ENCODE results near the gene UBE2Q1. TPM values are rescaled to one million over a fixed set of nuclear protein-coding genes. Genes with fewer than 3 reads are reported as not detected.

The UBE2Q1 gene
- total RNA-seq, 8 experiments from 2014 or later: 32.0 to 58.2 (median 39.2) TPM

GRCh38 chr1:154514066-154514553 is 44.4 kb downstream of the UBE2Q1 start:
- WGBS, 10 experiments: 11 to 90% (median 66%) methylated on average over 2 to 7 of the region's 7 CpGs
- H3K4me3 ChIP-seq: no peak overlapping the region
- ATAC-seq (replicated peaks in 6 of 8): no peak
- H3K4me1 ChIP-seq (replicated peaks in 1 of 2): no peaks in the 10 kb centered on the region
- in situ Hi-C loops (cut with MboI; ENCODE audit: low pct_unique_long_range_greater_than_20kb in 2 of 9, low sequenced_read_pairs in 9 of 9, unreplicated experiment in 9 of 9): no loop called here
- no peak overlapping the region for H3K27ac ChIP-seq

GRCh38 chr1:154512760-154513159 is 45.7 kb downstream of the UBE2Q1 start:
- in situ Hi-C loops (cut with MboI; ENCODE audit: low pct_unique_long_range_greater_than_20kb in 2 of 9, low sequenced_read_pairs in 9 of 9, unreplicated experiment in 9 of 9): no loop called here
- H3K4me3 ChIP-seq: no peak overlapping the region
- 41 to 100% (median 86%) methylated on average over 1 to 3 of the region's 3 CpGs for WGBS, 10 experiments

GRCh38 chr1:154503898-154504297 is 54.6 kb downstream of the UBE2Q1 start:
- in situ Hi-C loops (cut with MboI; ENCODE audit: low pct_unique_long_range_greater_than_20kb in 2 of 9, low sequenced_read_pairs in 9 of 9, unreplicated experiment in 9 of 9): no loop called here
- Histone ChIP-seq H3K4me1 (replicated peaks in 1 of 2) (peaks cover 0 to 4% of the 10 kb centered on the region in 2 donors), H3K27ac (no peak overlapping the region), H3K4me3 (no peak overlapping the region)
- ATAC-seq (replicated peaks in 6 of 8): no peak
- 39 to 90% (median 78%) methylated on average over 1 to 5 of the region's 5 CpGs for WGBS, 10 experiments

More at GRCh38 chr1:154512760-154513159, 45.7 kb downstream of the UBE2Q1 start:
- Histone ChIP-seq H3K27ac (no peak overlapping the region), H3K4me1 (replicated peaks in 1 of 2) (no peaks in the 10 kb centered on the region)
- ATAC-seq (replicated peaks in 6 of 8): no peak

GRCh38 chr1:154502744-154503115 is 55.7 kb downstream of the UBE2Q1 start:
- in situ Hi-C loops (cut with MboI; ENCODE audit: low pct_unique_long_range_greater_than_20kb in 2 of 9, low sequenced_read_pairs in 9 of 9, unreplicated experiment in 9 of 9): no loop called here
- no peak overlapping the region for H3K27ac ChIP-seq
- 17 to 60% (median 17%) methylated on average over 1 to 20 of the region's 43 CpGs; no CpG with 5 or more reads in 7 of the 10 experiments for WGBS, 10 experiments
- H3K4me3 ChIP-seq: peak overlapping the region in 3 of 5 donors; percentile 3 to 17 (median 13)
- peak in 3 of 8 experiments; percentile 42 to 60 (median 54) for ATAC-seq (replicated peaks in 6 of 8)
- peaks cover 0 to 4% of the 10 kb centered on the region in 2 donors for H3K4me1 ChIP-seq (replicated peaks in 1 of 2)

GRCh38 chr1:154502066-154502743 is 56.3 kb downstream of the UBE2Q1 start, which contains the start of the genes SHE and TDRD10:
Gene SHE, minus strand, starts transcription at chr1:154502412. Its CDS starts 386 bp downstream, at chr1:154502026.
Gene TDRD10, plus strand, starts transcription at chr1:154502219. Its CDS starts 4,685 bp downstream, at chr1:154506904.
- peak within 1 kb of the TSS in 4 of 5 donors; percentile 3 to 17 (median 14) for H3K4me3 ChIP-seq

GRCh38 chr1:154501423-154502065 is 56.9 kb downstream of the UBE2Q1 start:
- ATAC-seq (replicated peaks in 6 of 8): peak in 6 of 8 experiments; percentile 23 to 83 (median 62)
- Histone ChIP-seq H3K4me1 (replicated peaks in 1 of 2) (peaks cover 0 to 4% of the 10 kb centered on the region in 2 donors), H3K4me3 (peak overlapping the region in 4 of 5 donors; percentile 3 to 17 (median 14)), H3K27ac (no peak overlapping the region)
- in situ Hi-C loops (cut with MboI; ENCODE audit: low pct_unique_long_range_greater_than_20kb in 2 of 9, low sequenced_read_pairs in 9 of 9, unreplicated experiment in 9 of 9): no loop called here
- 0 to 40% (median 20%) methylated on average over 1 to 28 of the region's 54 CpGs; no CpG with 5 or more reads in 4 of the 10 experiments for WGBS, 10 experiments

More at GRCh38 chr1:154502066-154502743, 56.3 kb downstream of the UBE2Q1 start, which contains the start of the genes SHE and TDRD10:
- peak; percentile 9 to 84 (median 73) for ATAC-seq (replicated peaks in 6 of 8)
- 2 to 20% methylated on average over 2 to 8 of the region's 90 CpGs; no CpG with 5 or more reads in 8 of the 10 experiments for WGBS, 10 experiments
- in situ Hi-C loops (cut with MboI; ENCODE audit: low pct_unique_long_range_greater_than_20kb in 2 of 9, low sequenced_read_pairs in 9 of 9, unreplicated experiment in 9 of 9): no loop called here
- Histone ChIP-seq H3K4me1 (replicated peaks in 1 of 2) (peaks cover 0 to 4% of the 10 kb centered on the region in 2 donors), H3K27ac (no peak within 1 kb of the TSS)

- 59 to 96% (median 78%) methylated on average over 3 to 8 of the region's 8 CpGs; no CpG with 5 or more reads in 2 of the 10 experiments for WGBS, 10 experiments
- no peak overlapping the region for H3K4me3 ChIP-seq
- no peak overlapping the region for H3K27ac ChIP-seq
- in situ Hi-C loops (cut with MboI; ENCODE audit: low pct_unique_long_range_greater_than_20kb in 2 of 9, low sequenced_read_pairs in 9 of 9, unreplicated experiment in 9 of 9): no loop called here
- ATAC-seq (replicated peaks in 6 of 8): no peak
- peaks cover 0 to 4% of the 10 kb centered on the region in 2 donors for H3K4me1 ChIP-seq (replicated peaks in 1 of 2)
Observed at GRCh38 chr1:154500533-154500932, 57.9 kb downstream of the UBE2Q1 start.

GRCh38 chr1:154499446-154499845 is 59.0 kb downstream of the UBE2Q1 start:
- no peak for ATAC-seq (replicated peaks in 6 of 8)
- 78 to 100% (median 93%) methylated on average over 1 of the region's 1 CpG; no CpG with 5 or more reads in 6 of the 10 experiments for WGBS, 10 experiments
- no peak overlapping the region for H3K4me3 ChIP-seq
- peaks cover 0 to 4% of the 10 kb centered on the region in 2 donors for H3K4me1 ChIP-seq (replicated peaks in 1 of 2)
- no peak overlapping the region for H3K27ac ChIP-seq
- in situ Hi-C loops (cut with MboI; ENCODE audit: low pct_unique_long_range_greater_than_20kb in 2 of 9, low sequenced_read_pairs in 9 of 9, unreplicated experiment in 9 of 9): loop anchor here in 1 of 9 experiments (25.0 kb wide), 1 partner anchor 563 kb away; the partner anchor contains the start of genes ADAM15 and EFNA4

Other genes starting within 250 kb of the UBE2Q1 start
- gene AQP10, start 237.6 kb downstream of the UBE2Q1 start, total RNA-seq: 1 to 10 TPM in 1 of 8 experiments, under 1 TPM in 6, not detected in 1; 0.07 to 1.1 (median 0.33) TPM
- 100 to 1,000 TPM in 1 of 8 experiments, 10 to 100 TPM in 7; 33.6 to 130 (median 49.1) TPM for gene ATP8B2, start 233.1 kb downstream of the UBE2Q1 start, total RNA-seq
- 10 to 100 TPM in 2 of 8 experiments, 1 to 10 TPM in 3, under 1 TPM in 3; 0.16 to 35.0 (median 3.3) TPM for gene IL6R, start 153.3 kb downstream of the UBE2Q1 start, total RNA-seq
- 1 to 10 TPM in 2 of 8 experiments, under 1 TPM in 5, not detected in 1; 0.17 to 2.6 (median 0.92) TPM for gene TDRD10, start 56.4 kb downstream of the UBE2Q1 start, total RNA-seq
- 1 to 10 TPM in 5 of 8 experiments, under 1 TPM in 2, not detected in 1; 0.42 to 4.0 (median 2.2) TPM for gene SHE, start 56.2 kb downstream of the UBE2Q1 start, total RNA-seq
- 10 to 100 TPM in 4 of 8 experiments, 1 to 10 TPM in 3, under 1 TPM in 1; 0.81 to 31.9 (median 11.6) TPM for gene CHRNB2, start 9.1 kb upstream of the UBE2Q1 start, total RNA-seq
- gene ADAR, start 49.5 kb upstream of the UBE2Q1 start, total RNA-seq: 100 to 1,000 TPM in 4 of 8 experiments, 10 to 100 TPM in 4; 56.8 to 127 (median 96.1) TPM

Measured in motor neuron (in vitro differentiated cells).